Bone marrow (tissue), 2 donors: Measurements from ENCODE around the gene C6orf52.

Source experiments
- DNase-seq, 2 donors: peaks; one replicate each; lab custom pipeline; 2025; lab: John Stamatoyannopoulos, UW

C6orf52 gene

DNA sequence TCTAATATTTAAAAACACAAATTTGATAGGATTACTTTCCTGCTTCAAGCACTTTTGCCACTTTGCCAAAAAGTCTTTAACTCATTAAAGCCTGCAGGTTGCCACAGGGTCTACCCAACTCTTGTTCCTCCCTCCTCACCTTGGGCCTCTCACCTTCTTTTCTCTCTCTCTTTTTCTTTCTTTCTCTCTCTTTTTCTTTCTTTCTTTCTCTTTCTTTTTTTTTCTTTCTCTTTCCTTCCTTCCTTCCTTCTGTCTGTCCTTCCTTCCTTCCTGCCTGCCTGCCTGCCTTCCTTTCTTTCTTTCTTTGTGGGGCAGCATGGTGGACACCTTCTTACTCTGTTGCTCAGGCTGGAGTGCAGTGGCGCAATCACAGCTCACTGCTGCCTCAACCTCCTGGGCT, 50.2 kb downstream of the C6orf52 start:
- no peak for DNase-seq

DNA sequence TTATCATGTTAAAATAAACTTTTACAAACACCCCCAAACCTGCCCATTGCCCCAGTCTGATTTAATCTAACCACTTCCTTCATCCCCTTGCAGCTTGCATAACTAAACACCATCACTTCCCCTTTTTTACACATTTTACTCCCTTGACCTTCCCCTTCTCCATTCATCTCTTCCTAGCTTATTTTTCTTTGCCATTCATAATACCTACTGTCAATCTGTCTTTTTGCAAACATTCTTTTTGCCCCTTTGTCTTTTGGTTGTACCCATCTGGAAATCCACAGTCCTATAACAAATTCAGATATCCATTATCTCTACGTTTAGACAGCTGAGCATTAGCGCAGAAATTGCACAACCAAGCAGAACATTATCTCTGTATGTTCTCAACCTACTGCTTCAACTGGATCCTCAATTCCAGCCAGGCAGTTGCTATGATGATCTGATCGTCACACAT, 51.2 kb downstream of the C6orf52 start:
- peak in 1 of 2 donors; percentile 82 for DNase-seq

DNA sequence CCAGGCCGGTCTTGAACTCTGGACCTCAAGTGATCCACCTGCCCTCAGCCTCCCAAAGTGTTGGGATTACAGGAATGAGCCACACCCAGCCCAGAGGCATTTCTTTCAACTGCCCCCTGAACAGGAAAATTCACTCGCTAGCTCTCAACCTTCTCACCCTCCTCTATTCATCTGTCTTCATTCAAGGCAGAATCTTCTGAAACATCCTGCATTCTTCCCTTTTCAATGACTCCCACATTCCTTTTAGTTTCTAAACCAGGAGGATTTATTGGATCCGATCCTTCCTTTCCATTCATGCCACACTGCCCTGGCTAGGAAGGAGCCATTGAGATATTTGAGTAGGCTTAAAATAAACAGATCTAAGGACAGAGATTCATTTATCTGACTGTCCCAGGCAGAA, 52.9 kb downstream of the C6orf52 start:
- no peak for DNase-seq

DNA sequence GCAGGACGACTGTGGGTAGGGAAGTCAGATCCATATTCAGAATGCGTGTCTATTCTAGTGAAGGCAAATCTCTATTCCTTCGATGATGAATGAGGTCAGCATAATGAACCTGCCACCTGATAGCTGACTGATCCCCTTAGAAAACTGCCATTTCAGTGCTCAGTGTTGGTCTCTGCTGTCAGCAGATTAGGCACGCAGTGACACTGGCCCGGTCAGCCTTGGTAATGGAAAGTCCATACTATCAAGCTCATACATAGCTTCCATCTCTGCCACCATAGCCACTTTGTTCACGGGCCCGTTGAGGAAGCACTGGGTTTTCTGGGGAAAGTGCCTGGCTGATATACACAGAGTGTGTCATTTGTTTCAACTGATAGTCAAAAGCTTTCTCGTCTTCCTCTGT, 54.0 kb downstream of the C6orf52 start:
- DNase-seq, result no peak

DNA sequence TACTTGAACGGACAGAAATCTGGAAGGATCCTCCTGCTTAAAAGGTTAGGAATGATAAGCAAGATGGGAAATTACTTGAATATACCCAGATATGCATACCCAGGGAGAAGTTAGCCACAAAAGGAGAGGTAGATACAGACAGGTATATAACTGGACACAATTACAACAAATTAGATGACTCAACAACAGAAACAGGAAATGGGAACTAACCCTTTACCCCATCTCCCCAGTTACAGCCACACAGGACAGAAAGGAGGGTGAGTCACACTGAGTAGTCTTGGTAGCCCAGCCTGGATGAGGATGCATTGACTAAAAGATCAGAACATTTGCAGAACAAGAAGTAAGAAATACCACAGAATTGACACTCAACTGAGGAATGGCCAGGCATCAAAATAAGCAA, 61.2 kb downstream of the C6orf52 start:
- peak in 1 of 2 donors; percentile 65 for DNase-seq

DNA sequence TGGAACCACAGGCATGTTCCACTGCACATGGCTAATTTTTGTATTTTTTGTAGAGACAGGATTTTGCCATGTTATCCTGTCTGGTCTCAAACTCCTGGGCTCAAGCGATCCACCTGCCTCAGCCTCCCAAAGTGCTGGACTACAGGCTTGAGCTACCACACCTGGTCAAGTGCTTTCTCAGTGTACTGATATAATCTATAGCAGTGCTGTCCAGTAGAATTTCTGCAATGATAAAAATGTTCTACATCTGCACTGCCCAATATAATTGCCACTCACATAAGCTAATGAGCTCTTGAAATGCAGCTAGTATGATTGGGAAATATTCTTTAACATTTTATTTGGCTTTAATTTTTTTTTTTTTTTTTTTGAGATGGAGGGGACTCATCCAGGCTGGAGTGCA, 64.2 kb downstream of the C6orf52 start:
- no peak for DNase-seq

DNA sequence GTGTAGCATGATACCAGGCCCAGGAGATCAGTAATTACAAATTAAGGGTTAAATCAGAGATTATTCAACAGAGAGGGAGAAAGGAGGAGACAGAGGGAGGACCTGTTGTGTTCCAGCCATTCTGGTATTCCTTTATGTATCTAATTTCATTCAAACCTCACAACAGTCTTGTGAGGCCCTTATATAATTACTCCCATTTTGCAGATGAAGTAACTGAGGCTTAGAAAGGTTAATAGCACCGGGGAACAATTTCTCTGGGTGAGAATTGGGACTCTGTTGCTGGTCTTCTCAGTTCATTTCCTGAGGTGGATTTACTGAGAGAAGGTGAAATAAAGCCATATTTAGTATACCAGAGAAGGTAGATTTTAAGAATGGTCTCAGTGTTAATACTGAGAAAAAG, 66.6 kb downstream of the C6orf52 start:
- DNase-seq, result no peak

DNA sequence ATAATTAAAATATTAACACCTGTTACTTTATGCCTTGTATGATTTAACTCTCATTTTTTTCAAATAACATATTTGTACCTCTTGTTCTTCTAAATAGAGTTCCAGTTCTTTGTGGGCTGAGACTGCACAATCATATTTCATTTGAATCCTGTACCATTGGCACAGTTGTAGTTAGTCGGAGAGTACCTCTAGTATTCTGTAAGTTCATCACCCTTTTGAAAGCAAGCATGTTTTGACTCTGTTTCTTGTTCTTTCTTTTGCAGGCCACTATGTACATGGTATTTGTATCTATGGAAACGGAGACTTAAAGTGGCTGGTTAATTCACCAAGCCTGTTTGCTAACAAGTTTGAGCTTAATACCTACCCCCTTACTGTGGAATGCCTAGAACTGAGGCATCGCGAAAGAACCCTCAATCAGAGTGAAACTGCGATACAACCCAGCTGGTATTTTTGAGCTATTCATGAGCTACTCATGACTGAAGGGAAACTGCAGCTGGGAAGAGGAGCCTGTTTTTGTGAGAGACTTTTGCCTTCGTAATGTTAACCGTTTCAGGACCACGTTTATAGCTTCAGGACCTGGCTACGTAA, 68.2 kb downstream of the C6orf52 start:
- DNase-seq, result no peak

DNA sequence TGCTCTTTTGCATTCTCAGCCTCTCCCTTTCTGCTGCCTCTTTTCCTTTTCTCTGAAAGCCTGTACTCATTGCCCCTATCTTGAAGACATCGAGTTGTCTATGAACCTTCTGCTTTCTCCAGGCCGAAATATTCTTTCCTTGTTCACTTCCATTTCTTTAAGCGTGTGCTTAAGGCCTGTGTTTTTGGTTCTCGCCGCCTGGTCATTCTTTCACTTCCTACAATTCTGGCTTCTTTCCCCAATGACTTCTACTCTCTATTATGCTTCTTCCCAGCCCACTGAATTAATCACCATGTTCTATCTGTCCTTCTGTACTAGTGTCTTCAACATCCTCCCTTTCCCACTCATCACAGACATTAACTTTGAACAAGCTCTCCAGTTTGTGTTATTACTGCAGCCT, 69.6 kb downstream of the C6orf52 start:
- no peak for DNase-seq

DNA sequence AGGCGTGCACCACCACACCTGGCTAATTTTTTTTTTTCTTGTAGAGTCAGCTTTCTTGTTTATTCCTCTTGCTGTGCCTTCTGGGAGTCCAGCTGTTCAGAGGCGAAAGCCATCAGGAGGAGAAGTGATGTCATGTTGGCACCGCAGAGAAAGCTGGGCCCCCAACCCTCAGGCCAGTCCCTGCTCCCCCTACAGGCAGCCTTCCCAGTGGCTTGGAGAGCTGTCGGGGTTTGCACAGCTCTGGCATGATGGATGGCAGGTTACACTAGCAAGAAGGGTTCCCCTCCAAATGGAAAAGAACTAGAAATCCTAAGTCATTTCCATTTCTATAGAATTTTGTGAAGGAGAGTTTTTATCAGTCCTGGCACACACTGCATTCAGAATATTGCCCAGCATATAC, 72.6 kb downstream of the C6orf52 start:
- DNase-seq, result no peak
